ENCODE results near the gene NT5DC3.
"Not testable (repeated sequence)": the region's sequence is repeated elsewhere in the genome, so short reads cannot be mapped to it uniquely, and the experiment has no call there.

The NT5DC3 gene

GRCh38 chr12:103809639-103810038, 31.4 kb downstream of the NT5DC3 start:
- DNase-seq (ENCODE audit: low read depth), result not testable (repeated sequence)

GRCh38 chr12:103809154-103809553, 31.9 kb downstream of the NT5DC3 start:
- DNase-seq (ENCODE audit: low read depth), result no peak

- DNase-seq (ENCODE audit: low read depth), result no peak
These were observed 32.7 kb downstream of the NT5DC3 start for GRCh38 chr12:103808239-103808880.

- no peak for DNase-seq (ENCODE audit: low read depth)
These were observed 33.3 kb downstream of the NT5DC3 start for GRCh38 chr12:103807561-103808238.

- no peak for DNase-seq (ENCODE audit: low read depth)
These were observed 34.2 kb downstream of the NT5DC3 start for GRCh38 chr12:103806803-103807202.

GRCh38 chr12:103805655-103806360, 35.2 kb downstream of the NT5DC3 start:
- no peak for DNase-seq (ENCODE audit: low read depth)

GRCh38 chr12:103803847-103804246, 37.2 kb downstream of the NT5DC3 start:
- no peak for DNase-seq (ENCODE audit: low read depth)

GRCh38 chr12:103802586-103802886, 38.5 kb downstream of the NT5DC3 start:
- DNase-seq (ENCODE audit: low read depth), result no peak

GRCh38 chr12:103801709-103802585, 39.1 kb downstream of the NT5DC3 start:
- no peak for DNase-seq (ENCODE audit: low read depth)

- no peak for DNase-seq (ENCODE audit: low read depth)
These were observed 40.9 kb downstream of the NT5DC3 start for GRCh38 chr12:103799857-103800771.

- no peak for DNase-seq (ENCODE audit: low read depth)
These were observed 41.6 kb downstream of the NT5DC3 start for GRCh38 chr12:103799504-103799856.

GRCh38 chr12:103798586-103798985, 42.4 kb downstream of the NT5DC3 start:
- no peak for DNase-seq (ENCODE audit: low read depth)

- no peak for DNase-seq (ENCODE audit: low read depth)
These were observed 46.5 kb downstream of the NT5DC3 start for GRCh38 chr12:103794309-103795213.

GRCh38 chr12:103793512-103794045, 47.5 kb downstream of the NT5DC3 start:
- no peak for DNase-seq (ENCODE audit: low read depth)

GRCh38 chr12:103793046-103793445, 48.0 kb downstream of the NT5DC3 start:
- no peak for DNase-seq (ENCODE audit: low read depth)

- no peak for DNase-seq (ENCODE audit: low read depth)
These were observed 49.6 kb downstream of the NT5DC3 start for GRCh38 chr12:103791350-103791920.

- DNase-seq (ENCODE audit: low read depth), result no peak
These were observed 54.8 kb downstream of the NT5DC3 start for GRCh38 chr12:103786201-103786600.

GRCh38 chr12:103785243-103786031, 55.6 kb downstream of the NT5DC3 start:
- no peak for DNase-seq (ENCODE audit: low read depth)
